Renal cortical epithelial cell (primary cell): ENCODE data around the gene FGF9. TPM values are rescaled to one million over a fixed set of nuclear protein-coding genes. Genes with fewer than 3 reads are reported as not detected.

ENCODE experiments used
- DNase-seq: peaks from one replicate; pipeline ENCODE4 v3.0.0-alpha.2; 2011; ENCODE audit warnings: low read depth
- total RNA-seq: library from RNA; depleted of rRNA; stranded (reverse); fragments of >200 nt; gene quantifications from 2 replicates; pipeline ENCODE4 v1.2.3, GENCODE V29; 2014

The FGF9 gene
- total RNA-seq, 1 donor from 2014 or later, result 3.6 TPM

GRCh38 chr13:21674490-21675009 is 3.7 kb downstream of the FGF9 start:
- DNase-seq, result no peak

- DNase-seq, result no peak
Observed at GRCh38 chr13:21675095-21675991, 4.5 kb downstream of the FGF9 start.

DNA sequence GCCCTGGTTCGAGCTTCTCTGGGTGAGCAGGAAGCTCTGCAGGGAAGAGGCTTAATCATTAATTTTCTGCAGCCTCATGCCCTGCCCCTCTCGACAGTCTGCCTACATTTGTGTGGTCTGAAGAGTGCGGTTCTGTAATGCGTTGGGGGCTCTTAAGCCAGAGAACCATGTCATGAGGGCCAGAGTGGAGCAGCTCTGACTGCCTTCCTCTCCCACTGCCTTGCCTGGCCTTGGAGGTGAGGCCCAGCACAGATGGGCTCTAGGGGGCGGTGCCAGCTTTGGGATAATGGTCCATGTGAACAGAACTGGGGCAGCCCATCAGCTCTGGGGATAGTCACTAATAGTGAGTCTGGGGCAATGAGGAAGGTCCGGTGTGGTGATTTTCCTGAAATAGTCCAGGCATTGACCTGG is 5.7 kb downstream of the FGF9 start:
- peak; percentile 60 for DNase-seq

DNA sequence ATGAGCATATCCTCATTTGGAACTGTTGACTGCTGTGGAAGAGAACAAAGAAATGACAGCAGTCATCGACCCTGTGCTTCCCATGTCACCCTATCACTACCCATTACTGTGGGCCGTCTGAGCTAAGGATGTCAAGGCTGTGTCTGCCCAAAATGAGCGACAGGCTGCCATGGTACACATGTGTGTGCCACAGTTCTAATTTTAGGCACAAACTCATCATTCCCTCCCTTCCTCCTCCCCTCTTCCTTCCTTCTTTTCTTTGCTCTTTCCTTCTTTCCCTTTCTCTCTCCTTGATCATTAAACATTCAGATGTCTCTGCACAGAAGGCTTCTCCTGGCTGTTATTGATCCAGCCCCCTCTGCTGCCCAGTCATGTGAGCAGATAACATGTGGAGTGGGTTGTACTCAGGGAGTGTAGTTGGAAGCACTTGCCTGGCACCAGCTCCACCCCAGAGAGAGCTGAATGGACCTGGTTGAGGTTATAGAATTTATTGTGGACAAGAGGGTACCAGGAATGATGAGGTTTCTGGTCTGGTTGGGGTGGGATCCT is 6.3 kb downstream of the FGF9 start:
- DNase-seq, result no peak

GRCh38 chr13:21683034-21683733 is 12.3 kb downstream of the FGF9 start:
- peak; percentile 98 for DNase-seq

DNA sequence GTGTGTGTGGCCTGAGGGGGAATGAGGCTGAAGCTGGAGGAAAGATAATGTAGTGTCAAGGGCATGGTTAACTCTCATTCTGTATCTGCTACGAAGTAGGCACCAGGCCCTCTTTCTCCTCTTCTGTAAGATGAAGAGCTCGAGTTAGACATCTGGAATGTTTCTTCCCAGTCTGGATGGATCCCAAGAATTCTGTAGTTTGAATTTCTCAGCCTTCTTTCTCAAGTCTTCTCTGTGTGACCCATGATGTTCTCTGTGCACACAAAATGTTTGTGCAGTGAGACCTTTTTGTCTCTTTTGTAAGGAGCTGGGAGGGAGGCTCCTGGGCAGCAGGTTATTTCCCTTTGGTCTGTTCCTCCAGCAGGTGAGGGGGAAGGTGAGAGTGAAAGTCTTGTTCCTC is 13.7 kb downstream of the FGF9 start:
- DNase-seq, result no peak

GRCh38 chr13:21685485-21686064 is 14.7 kb downstream of the FGF9 start:
- no peak for DNase-seq

DNA sequence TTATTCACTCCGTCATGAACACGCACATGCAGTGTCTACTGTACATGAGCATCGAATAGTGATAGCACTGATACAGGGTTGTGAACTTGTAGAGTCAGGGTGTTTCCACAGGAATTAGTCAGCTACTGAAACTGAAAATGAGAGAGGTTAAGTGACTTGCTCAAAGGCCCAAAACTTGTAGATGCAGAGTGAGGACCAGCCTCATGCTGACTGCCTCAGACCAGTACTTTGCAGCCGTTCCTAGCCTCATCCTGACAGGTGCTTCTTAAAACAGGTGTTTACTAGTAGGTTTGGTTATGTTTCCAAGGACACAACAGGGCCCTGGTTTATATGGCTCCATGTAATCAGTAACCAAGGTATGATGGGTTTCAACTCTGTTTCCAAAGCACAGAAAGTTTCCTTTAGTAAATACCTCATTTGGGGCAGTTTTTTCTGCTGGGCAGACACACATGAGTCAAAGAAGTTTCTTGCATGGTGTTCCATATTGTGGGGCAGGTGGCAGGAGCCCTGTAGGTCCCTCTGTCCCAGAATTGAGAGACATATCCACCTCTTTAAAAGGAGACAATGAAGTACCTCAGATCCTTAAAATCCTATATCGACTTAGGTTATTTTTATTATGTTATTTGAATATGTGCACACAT is 16.0 kb downstream of the FGF9 start:
- peak; percentile 82 for DNase-seq

DNA sequence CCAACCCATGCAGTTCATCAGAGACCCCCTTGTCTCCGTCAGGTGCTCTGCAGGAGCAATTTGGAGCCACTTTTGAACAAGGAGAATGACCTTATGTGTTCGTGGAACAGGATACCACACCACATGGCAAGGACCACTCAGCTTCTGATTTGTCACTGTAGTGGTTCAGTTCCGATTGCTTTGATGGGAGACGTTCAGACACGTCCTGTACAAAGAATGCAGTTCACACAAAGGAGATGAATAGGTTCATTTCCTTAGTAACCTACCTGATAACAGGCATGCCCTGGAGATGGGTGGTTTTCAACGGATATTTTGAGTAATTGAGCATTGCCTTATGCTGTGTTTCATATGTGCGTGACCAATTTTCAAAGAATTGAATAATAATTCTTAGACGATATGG is 17.2 kb downstream of the FGF9 start:
- DNase-seq, result no peak

DNA sequence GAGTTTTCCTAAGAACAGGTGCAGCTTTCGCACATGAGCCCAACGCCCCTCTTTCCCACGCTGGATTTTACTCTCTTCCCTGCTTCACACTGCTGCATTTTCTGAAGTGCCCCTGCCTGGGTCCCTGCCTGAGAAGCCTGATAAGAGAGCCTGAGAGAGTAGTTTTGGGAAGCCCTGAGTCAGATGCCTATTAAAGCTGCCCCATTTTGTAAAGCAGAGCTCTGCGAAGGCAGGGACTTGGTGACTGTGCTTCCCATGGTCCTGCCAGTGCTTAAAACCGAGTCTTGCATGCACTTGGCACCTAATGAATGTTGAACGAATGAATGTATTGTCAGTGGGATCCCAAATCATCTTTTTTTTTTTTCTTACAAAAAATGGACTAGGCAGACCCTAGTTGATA is 18.2 kb downstream of the FGF9 start:
- DNase-seq, result no peak

DNA sequence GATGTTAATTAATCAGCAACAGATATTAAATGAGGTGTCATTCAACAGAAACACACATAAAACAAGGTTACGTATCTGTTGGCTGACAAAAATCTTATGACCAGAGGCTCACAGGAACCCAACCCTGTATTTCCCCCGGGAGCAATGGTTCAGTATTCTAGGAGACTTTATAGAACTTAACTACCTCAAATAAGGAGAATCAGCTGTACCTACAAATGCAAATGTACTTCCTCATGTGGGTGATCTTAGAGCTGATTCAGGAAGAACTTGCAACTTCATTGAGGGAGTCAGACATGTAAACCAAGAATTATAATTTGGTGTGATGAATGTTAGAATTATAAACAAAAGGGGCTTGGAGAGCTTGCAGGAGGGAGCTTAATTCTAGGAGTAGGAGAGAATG is 20.1 kb downstream of the FGF9 start:
- no peak for DNase-seq

DNA sequence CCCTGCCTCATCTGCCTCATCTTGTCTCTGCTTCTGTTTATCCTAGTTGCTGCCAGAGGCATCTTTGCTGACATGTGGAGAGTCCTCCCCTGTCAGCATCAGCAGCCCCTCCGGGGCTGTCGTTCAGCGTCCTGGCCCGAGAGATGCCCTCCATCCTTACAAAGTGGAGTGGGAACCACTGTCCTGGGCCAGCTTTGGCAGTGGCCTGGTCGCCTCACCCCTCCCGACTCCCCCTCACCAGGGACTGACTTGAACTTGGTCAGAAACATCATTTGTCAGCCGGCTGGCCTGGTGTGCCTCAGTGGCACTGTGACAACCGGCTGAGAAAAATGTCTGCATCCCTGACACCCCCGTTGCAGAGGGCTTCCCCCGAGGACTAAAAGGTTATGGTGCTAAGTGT is 20.6 kb downstream of the FGF9 start:
- no peak for DNase-seq

GRCh38 chr13:21691928-21692327 is 21.1 kb downstream of the FGF9 start:
- DNase-seq, result no peak

- DNase-seq, result no peak
Observed at GRCh38 chr13:21694831-21695230, 24.0 kb downstream of the FGF9 start.

DNA sequence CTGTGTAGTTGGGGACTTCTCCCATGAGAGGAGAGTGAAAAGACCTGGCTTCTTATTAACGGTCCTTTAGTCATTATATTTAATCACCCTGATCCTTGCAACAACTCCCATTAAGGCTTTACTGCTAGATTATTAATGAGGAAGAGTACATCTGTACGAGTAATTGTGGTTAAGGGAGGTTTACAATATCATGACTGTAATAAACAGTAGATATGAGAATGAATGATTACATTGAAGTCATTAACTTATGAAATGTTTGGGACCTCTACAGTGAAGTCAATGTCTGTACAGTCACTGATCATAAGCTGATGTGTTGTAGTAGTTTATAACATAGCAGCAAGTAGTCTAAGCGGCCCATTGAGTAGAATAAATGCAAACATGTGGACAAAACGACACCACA is 24.7 kb downstream of the FGF9 start:
- no peak for DNase-seq

- DNase-seq, result no peak
Observed at GRCh38 chr13:21696865-21697448, 26.1 kb downstream of the FGF9 start.

DNA sequence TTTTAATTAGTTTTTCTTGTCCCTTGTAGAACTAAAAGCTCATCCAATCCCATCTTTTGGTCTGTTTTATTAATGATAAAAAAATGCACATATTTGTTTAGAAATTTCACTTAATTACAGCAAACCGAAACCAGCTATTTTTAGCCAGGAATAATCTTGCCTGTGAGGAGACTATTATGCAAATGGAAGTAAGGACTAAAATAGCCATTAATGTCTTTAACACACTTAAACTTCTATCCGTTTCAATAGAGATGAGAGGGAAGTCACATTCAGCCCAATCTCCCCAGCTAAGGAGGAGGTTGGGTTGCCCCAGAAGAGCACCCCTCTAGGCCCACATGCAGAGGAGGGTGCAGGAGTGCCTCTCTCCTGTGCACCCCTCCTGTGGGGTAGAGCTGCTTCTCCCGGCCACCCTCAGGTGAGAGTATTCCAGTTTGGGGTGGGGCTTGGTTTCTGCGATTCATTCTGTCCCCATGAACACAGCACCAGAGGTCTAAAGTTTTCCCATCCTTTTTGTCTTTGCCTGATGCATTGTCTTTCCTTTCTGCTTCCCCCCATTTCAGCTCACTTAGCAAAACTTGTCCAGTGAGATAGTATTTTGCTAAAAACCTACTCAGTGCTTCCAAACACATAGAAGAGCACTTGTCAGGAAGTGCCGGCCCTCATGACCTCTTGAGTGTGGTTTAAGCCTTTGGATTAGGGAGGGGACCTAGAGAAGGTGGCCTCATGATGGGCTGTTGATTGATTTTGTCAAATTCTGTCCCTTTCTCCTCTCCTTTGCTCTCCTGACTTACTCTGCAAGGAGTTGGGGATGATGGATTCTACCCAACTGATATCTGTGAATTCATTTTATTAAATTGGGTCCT is 28.2 kb downstream of the FGF9 start:
- DNase-seq, result no peak

DNA sequence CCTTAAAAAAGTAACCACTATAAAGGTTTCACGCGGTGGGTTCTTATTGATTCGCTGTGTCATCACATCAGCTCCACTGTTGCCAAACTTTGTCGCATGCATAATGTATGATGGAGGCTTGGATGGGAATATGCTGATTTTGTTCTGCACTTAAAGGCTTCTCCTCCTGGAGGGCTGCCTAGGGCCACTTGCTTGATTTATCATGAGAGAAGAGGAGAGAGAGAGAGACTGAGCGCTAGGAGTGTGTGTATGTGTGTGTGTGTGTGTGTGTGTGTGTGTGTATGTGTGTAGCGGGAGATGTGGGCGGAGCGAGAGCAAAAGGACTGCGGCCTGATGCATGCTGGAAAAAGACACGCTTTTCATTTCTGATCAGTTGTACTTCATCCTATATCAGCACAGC is 30.6 kb downstream of the FGF9 start:
- no peak for DNase-seq

GRCh38 chr13:21703846-21704245 is 33.0 kb downstream of the FGF9 start:
- no peak for DNase-seq

- no peak for DNase-seq
Observed at GRCh38 chr13:21707586-21707985, 36.7 kb downstream of the FGF9 start.
